ENCODE results near the gene GRIN1. TPM values are rescaled to one million over a fixed set of nuclear protein-coding genes. Genes with fewer than 3 reads are reported as not detected.

Gene GRIN1
- total and polyA plus RNA-seq, 2 of the 8 experiments (the other 6 are each of a cell fraction or from before 2014, with no cell fraction given): 0.48 to 2.1 TPM

- H4K5ac ChIP-seq (ENCODE audit: insufficient read length, low read depth, low read length): no peak overlapping the region
- no peak overlapping the region for H2BK12ac ChIP-seq (ENCODE audit: low read depth, low read length)
- no peak overlapping the region for H2BK20ac ChIP-seq (ENCODE audit: low read length)
- no peaks in the 10 kb centered on the region for H3K27me3 ChIP-seq (replicated peaks in 1 of 4; ENCODE audit: control insufficient read depth in 3 of 4, extremely low read depth in 1 of 4, insufficient read depth in 3 of 4, low read length in 3 of 4)
- DNase-seq (ENCODE audit: low read depth in 1 of 2, low spot score in 2 of 2): no peak
- H3K56ac ChIP-seq (replicated peaks; ENCODE audit: insufficient read length, low read depth, low read length): no peak overlapping the region
- H4K91ac ChIP-seq (replicated peaks; ENCODE audit: insufficient read length, low read length): no peak overlapping the region
- H3K79me1 ChIP-seq (ENCODE audit: low read depth, low read length): peaks cover 22% of the 10 kb centered on the region
- H4K8ac ChIP-seq (ENCODE audit: extremely low read depth, insufficient read depth, low read length): no peak overlapping the region
- H3K9ac ChIP-seq (replicated peaks in 1 of 4; ENCODE audit: extremely low read depth in 1 of 4, low read depth in 3 of 4, low read length in 3 of 4): peak overlapping the region in 1 of 4 experiments; percentile 22; a peak in 1 of 7 replicates
- peaks cover 13 to 32% of the 10 kb centered on the region in 2 experiments for H4K20me1 ChIP-seq (replicated peaks in 1 of 2; ENCODE audit: control insufficient read depth in 1 of 2, insufficient read depth in 2 of 2, low read length in 2 of 2)
- no peak overlapping the region for H2BK15ac ChIP-seq (ENCODE audit: low read length)
- H3K4me3 ChIP-seq (ENCODE audit: extremely low read depth in 1 of 4, insufficient read depth in 2 of 4, low read depth in 3 of 4, low read length in 4 of 4): no peak overlapping the region
- ChIA-PET CTCF (ENCODE audit: partially characterized antibody) (interaction anchor here (0.6 to 14.0 kb wide), 14 partner anchors 8 to 77 kb away, joined by 3 to 204 read pairs (median 4); partner anchors contain the start of genes CYSRT1, LRRC26, NDOR1 and RNF208), POLR2A (ENCODE audit: partially characterized antibody) (interaction anchor here (0.8 to 11.0 kb wide), 10 partner anchors 12 to 67 kb away, joined by 3 to 107 read pairs (median 6); partner anchors contain the start of genes LRRC26, NDOR1 and TMEM203)
- peaks cover 0 to 24% of the 10 kb centered on the region in 2 experiments; a peak in 1 of 4 replicates for H3K79me2 ChIP-seq (ENCODE audit: control insufficient read depth in 1 of 2, insufficient read depth in 2 of 2, low read length in 2 of 2)
- H3K4me2 ChIP-seq (ENCODE audit: insufficient read depth in 1 of 2, low read depth in 2 of 2, low read length in 2 of 2): no peak overlapping the region
- no peaks in the 10 kb centered on the region for H3K9me3 ChIP-seq (ENCODE audit: insufficient read depth in 2 of 2, low read depth in 1 of 2, low read length in 1 of 2)
- no peak overlapping the region for H2AK5ac ChIP-seq (ENCODE audit: low read depth, low read length)
- no peak overlapping the region; the same call in 1 of the 2 replicates for H3K18ac ChIP-seq (ENCODE audit: extremely low read depth, low read length)
- peak overlapping the region; percentile 60; the same call in 1 of the 2 replicates for H2BK5ac ChIP-seq (ENCODE audit: low read depth, low read length)
- H3K4me1 ChIP-seq (replicated peaks in 1 of 4; ENCODE audit: control insufficient read depth in 3 of 4, insufficient read depth in 4 of 4, low read length in 3 of 4): peaks cover 0 to 24% (median 14%) of the 10 kb centered on the region in 4 experiments; a peak in 6 of 7 replicates
- no peak overlapping the region for H2BK120ac ChIP-seq (replicated peaks; ENCODE audit: low read depth, low read length)
- TF ChIP-seq RFX5 (IDR thresholded peaks at IDR 0.05; ENCODE audit: borderline replicate concordance, low read depth, low read length) (no peak), TBP (IDR thresholded peaks at IDR 0.05; ENCODE audit: low read depth, low read length) (no peak), MAX (IDR thresholded peaks at IDR 0.05) (no peak), ATF3 (IDR thresholded peaks at IDR 0.05; ENCODE audit: insufficient read depth, low read depth, low read length) (no peak), JUN (IDR thresholded peaks at IDR 0.05; ENCODE audit: low read depth, low read length) (no peak), CHD1 (IDR thresholded peaks at IDR 0.05; ENCODE audit: low read depth, low read length) (no peak), CEBPB (IDR thresholded peaks at IDR 0.05; ENCODE audit: low read depth, low read length) (no peak), MAFK (IDR thresholded peaks at IDR 0.05; ENCODE audit: low read depth, low read length) (no peak), EGR1 (IDR thresholded peaks at IDR 0.05; ENCODE audit: borderline replicate concordance, low read depth, low read length) (no peak)
- no peak overlapping the region for H3K14ac ChIP-seq (ENCODE audit: insufficient read length)
- peak overlapping the region; percentile 19; the same call in 1 of the 2 replicates for H3K27ac ChIP-seq (ENCODE audit: low read depth, low read length)
- no peak overlapping the region for H2AFZ ChIP-seq (ENCODE audit: low read length)
- H3K23ac ChIP-seq (ENCODE audit: insufficient read length): no peak overlapping the region
- 82% methylated on average over 10 of the region's 10 CpGs; no CpG with 5 or more reads in 1 of the 2 experiments for WGBS, 2 experiments (ENCODE audit: extremely low coverage in 1 of 2, insufficient coverage in 1 of 2, insufficient read length in 1 of 2, insufficient replicate concordance in 2 of 2, low coverage in 1 of 2, low lambda C conversion rate in 2 of 2, missing lambda C conversion rate in 1 of 2)
- peaks cover 0 to 2% (median under 1%) of the 10 kb centered on the region in 4 experiments; a peak in 2 of 8 replicates for H3K36me3 ChIP-seq (ENCODE audit: control insufficient read depth in 2 of 4, insufficient read depth in 4 of 4, low read length in 3 of 4)
- no peak overlapping the region for H3K4ac ChIP-seq (replicated peaks; ENCODE audit: insufficient read length, low read depth, low read length)
- no peak for FAIRE-seq
- H3K23me2 ChIP-seq (ENCODE audit: low read depth, low read length): peaks cover 3% of the 10 kb centered on the region; the same call in 1 of the 2 replicates
These were observed 56.0 kb downstream of the GRIN1 start for GRCh38 chr9:137194909-137195308.

All from H1 (cell line).